A673 (cell line): Measurements from ENCODE around the gene WTAP. TPM values are rescaled to one million over a fixed set of nuclear protein-coding genes. Genes with fewer than 3 reads are reported as not detected.

Experiments
- BruUV-seq: library from RNA; stranded (reverse); fragments of 400-500 nt; replicated peaks from 2 replicates; lab custom pipeline; 2021; lab: Mats Ljungman, UMichigan
- CTCF ChIA-PET: fragments of 300-600 bp; sonication (Branson Sonifier 250); formaldehyde crosslinking; loops from one replicate; lab custom pipeline; 2022; ENCODE audit warnings: antibody characterized with exemption; lab: Charles Lee
- POLR2A ChIA-PET: fragments of 300-600 bp; sonication (Branson Sonifier 250); formaldehyde crosslinking; loops from one replicate; lab custom pipeline; 2022; ENCODE audit warnings: antibody characterized with exemption; ENCODE audit not compliant: low non-redundant PET; lab: Charles Lee
- DNase-seq: peaks from one replicate; pipeline ENCODE4 v3.0.0-alpha.2; 2015; ENCODE audit warnings: low spot score
- H3K27ac ChIP-seq: fragments of 200-600 bp; sonication (generic); 2 replicates; pipeline ENCODE4 v1.5.1; 2016; ENCODE audit warnings: mixed run types, low read depth, mild to moderate bottlenecking, mixed read lengths, antibody characterized with exemption, low read length; ENCODE audit not compliant: poor library complexity, severe bottlenecking
- H3K27me3 ChIP-seq: fragments of 200-600 bp; sonication (generic); replicated peaks from 2 replicates; pipeline ENCODE4 v1.6.1; 2017; ENCODE audit warnings: mixed run types, low read depth, mild to moderate bottlenecking, mixed read lengths, antibody characterized with exemption, low read length; ENCODE audit not compliant: insufficient read depth, poor library complexity
- H3K36me3 ChIP-seq: fragments of 200-600 bp; sonication (generic); 2 replicates; pipeline ENCODE4 v1.6.1; 2016; ENCODE audit warnings: mixed run types, mild to moderate bottlenecking, mixed read lengths, antibody characterized with exemption, low read length; ENCODE audit not compliant: insufficient read depth, poor library complexity, severe bottlenecking
- H3K4me1 ChIP-seq: fragments of 200-600 bp; sonication (generic); 2 replicates; pipeline ENCODE4 v1.6.1; 2017; ENCODE audit warnings: mixed run types, mild to moderate bottlenecking, mixed read lengths, antibody characterized with exemption, low read length; ENCODE audit not compliant: insufficient read depth, poor library complexity, severe bottlenecking
- H3K4me3 ChIP-seq: fragments of 200-600 bp; sonication (generic); 2 replicates; pipeline ENCODE4 v1.5.1; 2016; ENCODE audit warnings: low read depth, mixed run types, mild to moderate bottlenecking, mixed read lengths, low read length; ENCODE audit not compliant: poor library complexity, severe bottlenecking
- H3K9me3 ChIP-seq: fragments of 200-600 bp; sonication (generic); 2 replicates; pipeline ENCODE4 v1.6.1; 2016; ENCODE audit warnings: mixed run types, low read depth, mild to moderate bottlenecking, mixed read lengths, antibody characterized with exemption, low read length; ENCODE audit not compliant: poor library complexity, severe bottlenecking
- CTCF ChIP-seq: fragments of 300-800, 200-600 bp; sonication (generic); conservative IDR thresholded peaks from 2 replicates; pipeline ENCODE4 v1.5.1; 2017; ENCODE audit warnings: low read depth, mild to moderate bottlenecking, antibody characterized with exemption, low read length, moderate library complexity, mixed read lengths
- EZH2 ChIP-seq: fragments of 200-600 bp; sonication (generic); IDR thresholded peaks from 2 replicates; pipeline ENCODE4 v1.6.1; 2017; ENCODE audit warnings: borderline replicate concordance, low read depth, mild to moderate bottlenecking, mixed read lengths, antibody characterized with exemption, low read length; ENCODE audit not compliant: poor library complexity, severe bottlenecking
- intact Hi-C: fragments of 100-400 bp; cut with micrococcal nuclease; formaldehyde crosslinking; loops from one replicate; pipeline ENCODE4 v1.10.0; 2022; ENCODE audit not compliant: unreplicated experiment
- total RNA-seq: library from RNA; stranded (reverse); gene quantifications from 2 replicates; pipeline ENCODE4 v1.2.3, GENCODE V29; 2021

WTAP gene
- total RNA-seq, 1 experiment from 2014 or later = 109 TPM

GRCh38 chr6:159693894-159694545 lies 33.3 kb upstream of the WTAP start:
- intact Hi-C loops = loop anchor here (5.0 to 10.0 kb wide), 2 partner anchors 33 to 761 kb away; partner anchors contain the start of gene WTAP
- no peak for TF ChIP-seq EZH2
- no peak for TF ChIP-seq CTCF
- no peak for DNase-seq
- peak overlapping the region; percentile 97 for H3K4me3 ChIP-seq
- H3K4me1 ChIP-seq = peaks cover 9% of the 10 kb centered on the region
- BruUV-seq = TSS peak; percentile 78
- H3K9me3 ChIP-seq = no peaks in the 10 kb centered on the region
- H3K27ac ChIP-seq = peak overlapping the region; percentile 93
- H3K36me3 ChIP-seq = no peaks in the 10 kb centered on the region
- ChIA-PET CTCF (no interaction called here), POLR2A (no interaction called here)
- H3K27me3 ChIP-seq = no peaks in the 10 kb centered on the region

GRCh38 chr6:159695984-159696383 lies 31.3 kb upstream of the WTAP start:
- Histone ChIP-seq H3K27me3 (no peaks in the 10 kb centered on the region), H3K36me3 (no peaks in the 10 kb centered on the region), H3K4me1 (peaks cover 9% of the 10 kb centered on the region), H3K9me3 (no peaks in the 10 kb centered on the region), H3K27ac (no peak overlapping the region), H3K4me3 (no peak overlapping the region)
- ChIA-PET CTCF (no interaction called here), POLR2A (no interaction called here)
- no TSS peak for BruUV-seq
- TF ChIP-seq EZH2 = no peak
- TF ChIP-seq CTCF = no peak
- intact Hi-C loops = loop anchor here (10.0 kb wide), 1 partner anchor 759 kb away; no protein-coding TSS in a partner anchor
- DNase-seq = no peak

GRCh38 chr6:159700970-159701369 lies 26.3 kb upstream of the WTAP start:
- H3K4me3 ChIP-seq = no peak overlapping the region
- no peaks in the 10 kb centered on the region for H3K36me3 ChIP-seq
- intact Hi-C loops = no loop called here
- no peak overlapping the region for H3K27ac ChIP-seq
- CTCF ChIA-PET = no interaction called here
- H3K27me3 ChIP-seq = no peaks in the 10 kb centered on the region
- no peak for TF ChIP-seq CTCF
- no peak for TF ChIP-seq EZH2
- no peaks in the 10 kb centered on the region for H3K9me3 ChIP-seq
- POLR2A ChIA-PET = no interaction called here
- H3K4me1 ChIP-seq = no peaks in the 10 kb centered on the region
- no TSS peak for BruUV-seq
- no peak for DNase-seq
